HG02840 (cell line): ENCODE data around the gene DMD.

Source experiments
- ATAC-seq: cut with Tn5 transposase; IDR thresholded peaks from one replicate; pipeline ENCODE4 v1.9.1; 2021; ENCODE audit warnings: mild to moderate bottlenecking, moderate library complexity, moderate number of reproducible peaks; ENCODE audit not compliant: unreplicated experiment, low FRiP score

The DMD gene

GRCh38 chrX:32678487-32678886 is 532.9 kb downstream of the DMD start:
- ATAC-seq, result no peak

GRCh38 chrX:32673193-32673592 is 538.2 kb downstream of the DMD start:
- ATAC-seq, result no peak

GRCh38 chrX:32662516-32662915 is 548.8 kb downstream of the DMD start:
- no peak for ATAC-seq

GRCh38 chrX:32644476-32645245 is 566.7 kb downstream of the DMD start:
- ATAC-seq, result no peak

DNA sequence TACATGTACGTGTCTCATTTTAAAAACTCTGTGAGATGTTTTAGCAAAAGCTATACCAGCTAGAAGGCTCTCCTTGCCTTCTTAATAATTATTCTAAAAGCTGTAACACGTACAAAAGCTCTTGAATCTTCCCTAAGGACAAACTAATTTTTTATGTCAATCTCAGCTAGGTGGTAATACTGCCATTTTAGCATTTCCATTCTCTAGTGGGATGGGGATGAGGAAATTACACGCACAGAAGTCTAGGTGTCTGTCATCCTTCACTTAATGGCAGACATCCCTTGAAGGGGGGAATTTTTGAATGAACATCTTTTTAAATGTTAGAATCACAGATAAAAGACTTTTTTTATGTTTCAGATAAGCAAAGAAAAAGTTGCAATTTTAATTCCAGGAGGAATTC is 569.1 kb downstream of the DMD start:
- no peak for ATAC-seq

GRCh38 chrX:32618154-32618553 is 593.2 kb downstream of the DMD start:
- ATAC-seq, result no peak

DNA sequence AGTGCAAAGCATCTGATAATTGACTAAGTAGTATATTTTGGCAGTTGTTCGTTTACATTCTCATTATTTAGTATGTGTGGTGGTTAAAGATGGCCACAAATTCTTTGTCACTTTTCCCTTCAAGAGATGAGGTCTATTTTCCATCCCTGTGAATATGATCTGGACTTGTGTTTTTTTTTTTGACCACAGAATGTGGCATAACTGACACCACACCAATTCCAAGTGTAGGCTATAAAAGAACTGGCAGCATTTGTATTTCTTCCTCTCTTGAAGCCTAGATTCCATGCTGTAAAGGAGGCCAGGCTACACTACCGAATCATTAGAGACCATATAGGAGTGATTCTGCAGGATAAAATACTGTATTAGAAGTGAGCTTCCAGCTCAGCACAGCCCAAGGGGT is 596.6 kb downstream of the DMD start:
- ATAC-seq, result no peak

DNA sequence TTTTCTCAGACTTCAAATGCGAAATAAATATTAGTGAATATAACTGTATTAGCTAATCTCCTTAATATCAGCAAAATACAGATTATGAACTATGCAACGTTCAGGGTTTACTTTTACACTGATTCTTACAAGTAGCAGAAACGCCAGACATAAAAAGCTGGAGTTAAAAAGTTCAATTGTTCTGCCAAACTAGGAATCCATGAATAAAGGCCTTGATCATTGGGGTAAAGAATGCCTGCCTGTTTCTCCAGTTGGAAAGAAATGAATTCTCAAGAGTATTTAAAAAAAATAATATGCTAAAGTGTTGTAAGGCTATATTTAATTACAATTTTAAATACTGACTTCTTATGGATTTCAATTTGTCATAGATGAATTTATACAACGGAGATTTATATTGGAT is 612.2 kb downstream of the DMD start:
- no peak for ATAC-seq

GRCh38 chrX:32598707-32599106 is 612.6 kb downstream of the DMD start:
- no peak for ATAC-seq

- no peak for ATAC-seq
Observed at GRCh38 chrX:32597777-32598176, 613.6 kb downstream of the DMD start.

GRCh38 chrX:32592786-32593185 is 618.6 kb downstream of the DMD start:
- ATAC-seq, result no peak

- no peak for ATAC-seq
Observed at GRCh38 chrX:32591589-32591988, 619.8 kb downstream of the DMD start.

DNA sequence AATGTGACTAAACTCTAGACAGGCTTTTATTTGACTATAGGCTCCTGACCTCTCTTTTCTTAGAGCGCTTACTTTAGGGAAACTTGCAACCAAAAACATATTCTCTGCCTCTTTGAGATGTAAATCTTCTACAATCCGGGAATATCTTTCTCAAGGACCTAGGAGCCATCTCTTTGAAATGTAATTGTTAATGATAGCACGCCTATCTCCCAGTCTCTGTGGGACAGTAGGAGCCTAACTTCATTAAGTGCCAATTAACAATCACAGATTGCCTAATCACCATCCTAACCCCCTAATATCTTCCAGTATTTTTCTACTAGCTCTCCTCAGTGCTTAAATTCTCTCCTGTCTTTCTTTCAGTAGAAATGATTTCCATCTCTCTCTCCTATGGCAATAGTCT is 628.6 kb downstream of the DMD start:
- ATAC-seq, result no peak

DNA sequence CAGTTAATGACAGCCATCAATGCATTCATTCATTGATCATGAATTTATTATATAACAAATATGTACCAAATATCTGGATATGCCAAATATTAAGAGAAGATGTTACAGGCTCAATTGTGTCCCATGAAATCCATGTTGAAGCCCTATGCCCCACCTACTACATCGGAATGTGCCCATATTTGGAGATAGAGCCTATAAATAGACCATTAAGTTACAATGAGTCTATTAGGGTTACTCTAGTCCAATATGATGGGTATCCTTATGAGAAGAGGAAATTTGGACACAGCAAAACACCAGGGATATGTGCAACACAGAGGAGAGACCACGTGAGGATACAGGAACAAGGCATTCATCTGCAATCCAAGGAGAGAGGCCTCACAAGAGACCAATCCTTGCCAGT is 634.5 kb downstream of the DMD start:
- no peak for ATAC-seq

- ATAC-seq, result no peak
Observed at GRCh38 chrX:32572644-32573043, 638.7 kb downstream of the DMD start.

DNA sequence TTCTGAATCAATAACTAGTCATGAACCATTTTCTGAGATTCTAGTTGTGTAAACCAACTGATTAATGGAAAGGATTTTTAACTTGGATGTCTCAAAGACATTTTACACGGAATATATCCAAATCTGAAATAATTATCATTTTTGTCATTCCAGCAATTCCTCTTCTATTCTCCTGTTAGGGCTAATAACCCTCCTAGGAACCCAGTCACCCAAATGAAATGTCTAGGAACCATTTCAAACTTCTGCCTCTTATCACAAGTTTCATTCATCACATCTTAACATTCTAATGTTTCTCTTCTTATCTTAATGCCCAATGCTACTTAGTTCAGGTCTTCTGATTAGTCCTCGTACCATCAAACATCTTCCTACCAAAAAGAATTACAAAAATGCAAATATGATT is 639.8 kb downstream of the DMD start:
- no peak for ATAC-seq

DNA sequence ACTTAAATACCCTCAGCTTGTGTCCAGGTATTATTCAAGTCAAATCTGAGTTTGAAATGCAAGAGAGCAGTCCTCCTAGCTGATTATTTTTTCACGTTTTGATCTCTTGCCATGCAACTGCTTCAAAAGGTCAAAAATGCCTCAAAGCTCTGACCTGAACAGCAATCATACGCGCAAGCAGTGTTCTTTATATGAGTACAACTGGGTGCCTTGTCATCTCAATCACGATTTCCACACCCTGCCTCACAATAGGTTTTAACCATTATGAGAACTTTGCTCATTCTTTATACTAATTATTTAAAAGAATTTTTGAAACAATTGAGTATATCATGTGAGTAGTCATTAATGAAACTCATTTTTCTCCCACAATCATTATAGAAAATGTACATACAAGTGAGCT is 649.1 kb downstream of the DMD start:
- ATAC-seq, result no peak

- ATAC-seq, result no peak
Observed at GRCh38 chrX:32545101-32545500, 666.2 kb downstream of the DMD start.

- ATAC-seq, result no peak
Observed at GRCh38 chrX:32538554-32538953, 672.8 kb downstream of the DMD start.

- no peak for ATAC-seq
Observed at GRCh38 chrX:32533848-32534247, 677.5 kb downstream of the DMD start.

- ATAC-seq, result no peak
Observed at GRCh38 chrX:32532262-32532661, 679.1 kb downstream of the DMD start.

DNA sequence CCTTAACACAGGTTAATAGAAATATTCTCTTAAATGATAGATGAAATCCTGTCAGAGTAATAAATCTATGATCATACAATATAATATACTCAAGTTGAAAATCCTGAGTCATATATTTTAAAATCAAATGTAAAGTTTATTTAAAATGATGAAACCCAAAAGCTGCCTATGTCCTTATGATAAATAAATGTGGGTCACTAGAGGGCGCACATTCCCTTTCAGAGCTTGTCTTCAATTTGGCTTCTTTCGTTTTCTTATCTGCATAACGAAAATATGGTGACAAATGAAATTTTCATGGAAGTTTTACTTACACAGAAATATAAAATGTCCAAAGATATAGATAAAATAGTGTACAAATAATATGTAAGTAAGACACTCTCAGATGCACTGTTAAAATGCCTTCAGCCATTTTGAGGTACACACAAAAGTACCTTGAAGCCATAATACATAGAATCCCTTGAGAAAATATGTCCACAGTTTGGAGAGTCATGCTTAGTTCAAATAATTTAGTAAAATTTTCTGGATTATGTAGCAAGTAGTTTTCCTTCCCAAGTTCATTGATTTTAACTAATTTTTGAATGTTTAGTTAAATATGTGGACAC is 680.4 kb downstream of the DMD start:
- no peak for ATAC-seq
